Neuronal stem cell (in vitro differentiated cells): Measurements from ENCODE around the gene XPNPEP2.

Experiments
- DNase-seq: peaks from one replicate; pipeline ENCODE4 v3.0.0-alpha.2; 2013; ENCODE audit warnings: low spot score
- H2AFZ ChIP-seq: one replicate; pipeline ENCODE4 v1.6.1; 2013; ENCODE audit warnings: mild to moderate bottlenecking, low read length, inconsistent platforms
- H2AK5ac ChIP-seq: 2 replicates; pipeline ENCODE4 v1.6.1; 2013; ENCODE audit warnings: low read depth, mild to moderate bottlenecking, inconsistent platforms, low read length, moderate library complexity, mixed read lengths
- H2BK120ac ChIP-seq: 2 replicates; pipeline ENCODE4 v1.6.1; 2013; ENCODE audit warnings: low read depth, mild to moderate bottlenecking, inconsistent platforms, low read length, moderate library complexity, mixed read lengths
- H2BK12ac ChIP-seq: one replicate; pipeline ENCODE4 v1.6.1; 2013; ENCODE audit warnings: low read length, inconsistent platforms
- H2BK15ac ChIP-seq: 2 replicates; pipeline ENCODE4 v1.6.1; 2013; ENCODE audit warnings: mild to moderate bottlenecking, low read length, inconsistent platforms, mixed read lengths
- H2BK5ac ChIP-seq: one replicate; pipeline ENCODE4 v1.6.1; 2013; ENCODE audit warnings: inconsistent platforms, mild to moderate bottlenecking, low read length, moderate library complexity
- H3K14ac ChIP-seq: one replicate; pipeline ENCODE4 v1.6.1; 2013; ENCODE audit warnings: low read length, inconsistent platforms
- H3K18ac ChIP-seq: 2 replicates; pipeline ENCODE4 v1.6.1; 2013; ENCODE audit warnings: low read length, inconsistent platforms
- H3K23ac ChIP-seq: 2 replicates; pipeline ENCODE4 v1.6.1; 2013; ENCODE audit warnings: low read depth, mild to moderate bottlenecking, mixed read lengths, low read length, inconsistent platforms; ENCODE audit not compliant: poor library complexity
- H3K27ac ChIP-seq: replicated peaks from 3 replicates; pipeline ENCODE4 v1.5.1; 2013; ENCODE audit warnings: low read length, inconsistent platforms
- H3K27me3 ChIP-seq, 3 experiments: 2 replicates each; pipeline ENCODE4 v1.6.1; 2013; ENCODE audit warnings: low read length in 3 of 3, mild to moderate bottlenecking in 2 of 3, inconsistent platforms in 1 of 3, low read depth in 1 of 3, mixed read lengths in 1 of 3, moderate library complexity in 1 of 3; ENCODE audit not compliant: control insufficient read depth in 3 of 3, insufficient read depth in 3 of 3
- H3K36me3 ChIP-seq, 2 donors: replicated peaks in 1 of 2; 2 replicates each; pipeline ENCODE4 v1.6.1; 2013; ENCODE audit warnings: low read length in 2 of 2; ENCODE audit not compliant: control insufficient read depth in 2 of 2, insufficient read depth in 2 of 2
- H3K4ac ChIP-seq: 2 replicates; pipeline ENCODE4 v1.6.1; 2013; ENCODE audit warnings: inconsistent platforms, mild to moderate bottlenecking, low read length, moderate library complexity
- H3K4me1 ChIP-seq, 2 donors: 1 replicate in 1 of 2; 2 replicates in 1 of 2; pipeline ENCODE4 v1.6.1; 2013; ENCODE audit warnings: low read length in 2 of 2, low read depth in 1 of 2; ENCODE audit not compliant: control insufficient read depth in 2 of 2, insufficient read depth in 1 of 2
- H3K4me2 ChIP-seq: one replicate; pipeline ENCODE4 v1.6.1; 2013; ENCODE audit warnings: mild to moderate bottlenecking, low read length, inconsistent platforms; ENCODE audit not compliant: insufficient read depth, poor library complexity, severe bottlenecking
- H3K4me3 ChIP-seq, 2 donors: 2 replicates each; pipeline ENCODE4 v1.5.1; 2013; ENCODE audit warnings: low read length in 2 of 2, mild to moderate bottlenecking in 2 of 2, inconsistent platforms in 1 of 2, moderate library complexity in 1 of 2
- H3K79me1 ChIP-seq: one replicate; pipeline ENCODE4 v1.6.1; 2013; ENCODE audit warnings: low read depth, mild to moderate bottlenecking, inconsistent platforms, low read length, moderate library complexity
- H3K9ac ChIP-seq: one replicate; pipeline ENCODE4 v1.6.1; 2013; ENCODE audit warnings: mild to moderate bottlenecking, low read depth, low read length, inconsistent platforms; ENCODE audit not compliant: poor library complexity
- H3K9me3 ChIP-seq, 2 donors: replicated peaks in 1 of 2; 2 replicates each; pipeline versions ENCODE3 to v1.6.1; 2013; ENCODE audit warnings: low read length in 2 of 2, mild to moderate bottlenecking in 2 of 2, inconsistent platforms in 1 of 2, low read depth in 1 of 2, mixed read lengths in 1 of 2, moderate library complexity in 1 of 2; ENCODE audit not compliant: control insufficient read depth in 2 of 2, insufficient read depth in 1 of 2
- H4K8ac ChIP-seq: one replicate; pipeline ENCODE4 v1.6.1; 2013; ENCODE audit warnings: low read depth, mild to moderate bottlenecking, inconsistent platforms, low read length, moderate library complexity
- H4K91ac ChIP-seq: one replicate; pipeline ENCODE4 v1.6.1; 2013; ENCODE audit warnings: low read length, low read depth, mild to moderate bottlenecking, inconsistent platforms; ENCODE audit not compliant: poor library complexity
- WGBS, 2 donors: extraction: QIAGEN DNeasy Blood & Tissue Kit; methylation state at CpG; one replicate each; pipeline ENCODE4 v1.1.7; 2013; ENCODE audit warnings: missing lambda C conversion rate in 2 of 2, mixed read lengths in 1 of 2; ENCODE audit not compliant: insufficient read length in 2 of 2, insufficient replicate concordance in 1 of 2; ENCODE audit errors: extremely low coverage in 2 of 2; 5-methylcytosine and 5-hydroxymethylcytosine counted together

Gene XPNPEP2

GRCh38 chrX:129718676-129719075 lies 20.1 kb upstream of the XPNPEP2 start:
- H3K4me3 ChIP-seq, result no peak overlapping the region
- H3K27ac ChIP-seq, result no peak overlapping the region
- peaks cover 0 to 5% (median 0%) of the 10 kb centered on the region in 3 experiments for H3K27me3 ChIP-seq
- no peak overlapping the region for H2AK5ac ChIP-seq
- H3K23ac ChIP-seq, result no peak overlapping the region
- H2AFZ ChIP-seq, result peak overlapping the region; percentile 15
- no peak overlapping the region for H2BK120ac ChIP-seq
- H2BK5ac ChIP-seq, result no peak overlapping the region
- no peak overlapping the region for H3K4ac ChIP-seq
- DNase-seq, result no peak
- H3K79me1 ChIP-seq, result no peaks in the 10 kb centered on the region
- H3K9me3 ChIP-seq, result no peaks in the 10 kb centered on the region
- no peak overlapping the region for H4K91ac ChIP-seq
- H3K4me2 ChIP-seq, result no peak overlapping the region
- H3K4me1 ChIP-seq, result peaks cover 0 to 3% of the 10 kb centered on the region in 2 donors
- H2BK15ac ChIP-seq, result no peak overlapping the region
- H3K14ac ChIP-seq, result no peak overlapping the region
- no peak overlapping the region for H4K8ac ChIP-seq
- WGBS, 2 donors, result no CpG with 5 or more reads among the region's 5 CpGs
- H3K9ac ChIP-seq, result no peak overlapping the region
- no peaks in the 10 kb centered on the region for H3K36me3 ChIP-seq
- H3K18ac ChIP-seq, result no peak overlapping the region
- H2BK12ac ChIP-seq, result no peak overlapping the region

GRCh38 chrX:129719268-129719667 lies 19.5 kb upstream of the XPNPEP2 start:
- no peak overlapping the region for H3K18ac ChIP-seq
- H3K14ac ChIP-seq, result no peak overlapping the region
- H2BK12ac ChIP-seq, result no peak overlapping the region
- no peak overlapping the region for H3K9ac ChIP-seq
- no peaks in the 10 kb centered on the region for H3K79me1 ChIP-seq
- H3K4me1 ChIP-seq, result peaks cover 0 to 3% of the 10 kb centered on the region in 2 donors
- no peak overlapping the region for H2AFZ ChIP-seq
- H3K4me3 ChIP-seq, result no peak overlapping the region
- H3K4ac ChIP-seq, result no peak overlapping the region
- H3K27me3 ChIP-seq, result peaks cover 0 to 5% (median 0%) of the 10 kb centered on the region in 3 experiments
- H4K91ac ChIP-seq, result no peak overlapping the region
- DNase-seq, result no peak
- H2AK5ac ChIP-seq, result no peak overlapping the region
- no peaks in the 10 kb centered on the region for H3K36me3 ChIP-seq
- WGBS, 2 donors, result no CpG with 5 or more reads among the region's 2 CpGs
- H3K4me2 ChIP-seq, result no peak overlapping the region
- no peaks in the 10 kb centered on the region for H3K9me3 ChIP-seq
- H2BK15ac ChIP-seq, result no peak overlapping the region
- no peak overlapping the region for H2BK120ac ChIP-seq
- H3K23ac ChIP-seq, result no peak overlapping the region
- no peak overlapping the region for H3K27ac ChIP-seq
- no peak overlapping the region for H2BK5ac ChIP-seq
- no peak overlapping the region for H4K8ac ChIP-seq

- Histone ChIP-seq H3K36me3 (no peaks in the 10 kb centered on the region), H3K9ac (no peak overlapping the region), H2BK5ac (no peak overlapping the region), H3K4me3 (no peak overlapping the region), H3K79me1 (no peaks in the 10 kb centered on the region), H3K14ac (no peak overlapping the region), H2AK5ac (no peak overlapping the region), H3K27ac (no peak overlapping the region), H2BK15ac (no peak overlapping the region), H2BK12ac (no peak overlapping the region), H3K27me3 (peaks cover 0 to 5% (median 0%) of the 10 kb centered on the region in 3 experiments), H2AFZ (no peak overlapping the region), H4K91ac (no peak overlapping the region), H3K9me3 (no peaks in the 10 kb centered on the region), H3K18ac (no peak overlapping the region), H3K4me2 (no peak overlapping the region), H3K4ac (no peak overlapping the region), H4K8ac (no peak overlapping the region), H2BK120ac (no peak overlapping the region), H3K23ac (no peak overlapping the region), H3K4me1 (peaks cover 0 to 3% of the 10 kb centered on the region in 2 donors)
- WGBS, 2 donors, result no CpG with 5 or more reads among the region's 11 CpGs
- DNase-seq, result no peak
Observed at GRCh38 chrX:129719931-129720530, 18.7 kb upstream of the XPNPEP2 start.

DNA sequence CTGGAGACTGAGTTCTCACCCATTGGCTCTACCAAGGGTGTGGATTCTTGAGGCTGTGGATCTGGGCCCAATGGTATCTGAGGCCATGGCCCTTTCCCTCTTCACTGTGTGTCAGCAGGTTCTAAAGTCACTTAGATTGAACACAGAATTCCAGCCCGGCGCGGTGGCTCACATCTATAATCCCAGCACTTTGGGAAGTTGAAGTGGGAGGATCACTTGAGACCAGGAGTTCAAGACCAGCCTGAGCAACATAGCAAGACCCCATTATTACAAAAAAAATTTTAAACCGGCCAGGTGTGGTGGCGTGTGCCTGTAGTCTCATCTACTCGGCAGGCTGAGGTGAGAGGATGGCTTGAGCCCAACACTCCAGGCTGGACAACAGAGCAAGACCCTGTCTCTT lies 18.0 kb upstream of the XPNPEP2 start:
- Histone ChIP-seq H3K79me1 (no peaks in the 10 kb centered on the region), H4K91ac (no peak overlapping the region), H4K8ac (no peak overlapping the region), H3K4ac (no peak overlapping the region), H2AFZ (no peak overlapping the region), H3K27me3 (peaks cover 0 to 5% (median 0%) of the 10 kb centered on the region in 3 experiments), H2AK5ac (no peak overlapping the region), H3K4me2 (no peak overlapping the region), H3K9ac (no peak overlapping the region), H3K14ac (no peak overlapping the region), H3K18ac (no peak overlapping the region), H3K36me3 (no peaks in the 10 kb centered on the region), H3K4me3 (no peak overlapping the region), H3K23ac (no peak overlapping the region), H2BK5ac (no peak overlapping the region), H2BK120ac (no peak overlapping the region), H3K4me1 (peaks cover 0 to 3% of the 10 kb centered on the region in 2 donors), H3K27ac (no peak overlapping the region), H3K9me3 (no peaks in the 10 kb centered on the region), H2BK15ac (no peak overlapping the region), H2BK12ac (no peak overlapping the region)
- DNase-seq, result no peak
- no CpG with 5 or more reads among the region's 6 CpGs for WGBS, 2 donors
